Uterus (tissue), 4 donors: Measurements from ENCODE around the gene CKB. TPM values are rescaled to one million over a fixed set of nuclear protein-coding genes. Genes with fewer than 3 reads are reported as not detected.

Experiments used
- DNase-seq, 2 donors: peaks; one replicate each; pipeline ENCODE4 v3.0.0-alpha.2; 2019 to 2020
- H3K27ac ChIP-seq, 2 donors: fragments of 200-600 bp; sonication (generic); 1 replicate in 1 of 2; 2 replicates in 1 of 2; pipeline ENCODE4 v1.5.1; 2016 to 2018
- H3K27me3 ChIP-seq, 2 donors: fragments of 200-600 bp; sonication (generic); one replicate each; pipeline ENCODE4 v1.5.1; 2018 to 2019; ENCODE audit warnings: control low read depth in 1 of 2
- H3K36me3 ChIP-seq, 2 donors: fragments of 200-600 bp; sonication (generic); one replicate each; pipeline ENCODE4 v1.5.1; 2019; ENCODE audit warnings: control low read depth in 1 of 2
- H3K4me1 ChIP-seq, 2 donors: fragments of 200-600 bp; sonication (generic); one replicate each; pipeline ENCODE4 v1.5.1; 2018 to 2019; ENCODE audit warnings: control low read depth in 1 of 2
- H3K4me3 ChIP-seq, 2 donors: fragments of 200-600 bp; sonication (generic); 1 replicate in 1 of 2; 2 replicates in 1 of 2; pipeline ENCODE4 v1.5.1; 2018 to 2019; ENCODE audit warnings: mild to moderate bottlenecking in 1 of 2
- H3K9me3 ChIP-seq, 2 donors: fragments of 200-600 bp; sonication (generic); one replicate each; pipeline ENCODE4 v1.5.1; 2019; ENCODE audit warnings: control low read depth in 1 of 2
- POLR2A ChIP-seq, 2 donors: fragments of 450-650 bp; IDR thresholded peaks; one replicate each; pipeline ENCODE4 v1.6.1; 2016; ENCODE audit warnings: antibody characterized with exemption in 2 of 2, mild to moderate bottlenecking in 1 of 2, moderate library complexity in 1 of 2
- intact Hi-C: fragments of 100-400 bp; cut with DNase I; formaldehyde crosslinking; loops from one replicate; pipeline ENCODE4 v1.15.1; 2023; ENCODE audit warnings: low total_unique reads
- total RNA-seq, 4 donors: library from RNA; depleted of rRNA in 3 of 4; stranded (reverse); fragments of >200 nt in 3 of 4; gene quantifications; one replicate each; pipeline versions ENCODE4 v1.1.0 to v1.2.4, GENCODE V29; 2014 to 2023
- TF ChIP-seq, protein P1 (sequence below), 4 experiments: fragments of 200-600 bp in 2 of 4; fragments of 450-650 bp in 2 of 4; sonication (generic) in 2 of 4; IDR thresholded peaks; one replicate each; pipeline ENCODE4 v1.5.1; 2016 to 2019; ENCODE audit warnings: antibody characterized with exemption in 4 of 4, mild to moderate bottlenecking in 2 of 4, moderate library complexity in 1 of 4
- donor health status: DM: yes; HTN: yes; CAD: no.

Gene CKB
- total RNA-seq, 4 donors from 2014 or later, result 96.2 to 291 (median 218) TPM

DNA sequence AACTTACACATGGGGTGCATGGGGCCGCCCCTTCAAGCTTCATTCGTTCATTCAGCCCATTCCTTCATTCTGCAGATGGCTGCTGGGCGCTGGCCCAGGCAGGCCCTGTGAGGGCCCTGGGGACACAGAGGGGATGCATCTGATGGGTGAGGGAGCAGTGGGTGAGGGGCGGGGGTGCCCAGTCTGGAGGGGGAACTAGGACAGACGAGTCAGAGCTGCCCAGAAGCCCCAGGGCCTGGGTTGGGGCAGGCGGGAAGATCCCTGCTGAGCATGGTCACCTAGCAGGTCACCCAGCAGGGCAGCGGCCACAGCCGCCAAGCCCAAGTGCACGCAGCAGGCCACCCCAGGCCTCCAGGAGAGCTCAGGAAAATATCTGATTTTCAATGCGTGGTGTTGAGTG is 20.5 kb upstream of the CKB start:
- Histone ChIP-seq H3K9me3 (no peaks in the 10 kb centered on the region), H3K4me3 (no peak overlapping the region), H3K27me3 (no peaks in the 10 kb centered on the region), H3K27ac (peak overlapping the region; percentile 66 to 90), H3K4me1 (peaks cover 13 to 59% of the 10 kb centered on the region in 2 donors), H3K36me3 (no peaks in the 10 kb centered on the region)
- DNase-seq, result no peak
- no peak for TF ChIP-seq POLR2A (IDR thresholded peaks at IDR 0.05)
- TF ChIP-seq, protein P1, sequence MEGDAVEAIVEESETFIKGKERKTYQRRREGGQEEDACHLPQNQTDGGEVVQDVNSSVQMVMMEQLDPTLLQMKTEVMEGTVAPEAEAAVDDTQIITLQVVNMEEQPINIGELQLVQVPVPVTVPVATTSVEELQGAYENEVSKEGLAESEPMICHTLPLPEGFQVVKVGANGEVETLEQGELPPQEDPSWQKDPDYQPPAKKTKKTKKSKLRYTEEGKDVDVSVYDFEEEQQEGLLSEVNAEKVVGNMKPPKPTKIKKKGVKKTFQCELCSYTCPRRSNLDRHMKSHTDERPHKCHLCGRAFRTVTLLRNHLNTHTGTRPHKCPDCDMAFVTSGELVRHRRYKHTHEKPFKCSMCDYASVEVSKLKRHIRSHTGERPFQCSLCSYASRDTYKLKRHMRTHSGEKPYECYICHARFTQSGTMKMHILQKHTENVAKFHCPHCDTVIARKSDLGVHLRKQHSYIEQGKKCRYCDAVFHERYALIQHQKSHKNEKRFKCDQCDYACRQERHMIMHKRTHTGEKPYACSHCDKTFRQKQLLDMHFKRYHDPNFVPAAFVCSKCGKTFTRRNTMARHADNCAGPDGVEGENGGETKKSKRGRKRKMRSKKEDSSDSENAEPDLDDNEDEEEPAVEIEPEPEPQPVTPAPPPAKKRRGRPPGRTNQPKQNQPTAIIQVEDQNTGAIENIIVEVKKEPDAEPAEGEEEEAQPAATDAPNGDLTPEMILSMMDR (IDR thresholded peaks at IDR 0.05), result no peak
- intact Hi-C loops, result no loop called here

DNA sequence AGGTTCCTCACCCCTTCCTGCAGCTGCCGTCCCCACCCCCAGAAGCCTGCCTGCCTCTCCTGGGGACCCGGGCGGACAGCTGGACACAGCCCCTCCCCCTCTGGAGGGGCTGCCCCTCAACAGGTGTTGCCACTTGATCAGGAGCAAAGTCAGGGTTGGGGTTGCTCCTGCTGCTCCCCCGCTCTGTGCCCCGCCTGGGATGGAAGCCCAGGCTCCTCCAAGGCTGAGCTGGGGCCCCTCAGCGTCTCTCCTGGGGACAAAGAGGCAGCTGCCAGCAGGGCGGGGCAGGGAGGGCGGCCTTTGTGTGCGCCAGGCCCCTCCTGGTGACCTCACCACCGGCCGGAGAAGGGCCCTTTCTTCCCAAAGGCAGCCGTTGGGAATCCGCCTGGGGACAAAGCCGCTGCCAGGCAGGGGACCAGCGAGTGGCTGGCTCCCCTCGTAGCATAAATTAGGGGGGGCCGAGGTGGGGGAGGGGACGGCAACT is 20.0 kb upstream of the CKB start:
- DNase-seq, result peak in 1 of 2 donors; percentile 67
- Histone ChIP-seq H3K36me3 (no peaks in the 10 kb centered on the region), H3K27me3 (no peaks in the 10 kb centered on the region), H3K4me1 (peaks cover 13 to 59% of the 10 kb centered on the region in 2 donors), H3K27ac (peak overlapping the region; percentile 66 to 90), H3K4me3 (no peak overlapping the region), H3K9me3 (no peaks in the 10 kb centered on the region)
- intact Hi-C loops, result no loop called here
- TF ChIP-seq POLR2A (IDR thresholded peaks at IDR 0.05), result no peak
- TF ChIP-seq, protein P1 (IDR thresholded peaks at IDR 0.05), result no peak

DNA sequence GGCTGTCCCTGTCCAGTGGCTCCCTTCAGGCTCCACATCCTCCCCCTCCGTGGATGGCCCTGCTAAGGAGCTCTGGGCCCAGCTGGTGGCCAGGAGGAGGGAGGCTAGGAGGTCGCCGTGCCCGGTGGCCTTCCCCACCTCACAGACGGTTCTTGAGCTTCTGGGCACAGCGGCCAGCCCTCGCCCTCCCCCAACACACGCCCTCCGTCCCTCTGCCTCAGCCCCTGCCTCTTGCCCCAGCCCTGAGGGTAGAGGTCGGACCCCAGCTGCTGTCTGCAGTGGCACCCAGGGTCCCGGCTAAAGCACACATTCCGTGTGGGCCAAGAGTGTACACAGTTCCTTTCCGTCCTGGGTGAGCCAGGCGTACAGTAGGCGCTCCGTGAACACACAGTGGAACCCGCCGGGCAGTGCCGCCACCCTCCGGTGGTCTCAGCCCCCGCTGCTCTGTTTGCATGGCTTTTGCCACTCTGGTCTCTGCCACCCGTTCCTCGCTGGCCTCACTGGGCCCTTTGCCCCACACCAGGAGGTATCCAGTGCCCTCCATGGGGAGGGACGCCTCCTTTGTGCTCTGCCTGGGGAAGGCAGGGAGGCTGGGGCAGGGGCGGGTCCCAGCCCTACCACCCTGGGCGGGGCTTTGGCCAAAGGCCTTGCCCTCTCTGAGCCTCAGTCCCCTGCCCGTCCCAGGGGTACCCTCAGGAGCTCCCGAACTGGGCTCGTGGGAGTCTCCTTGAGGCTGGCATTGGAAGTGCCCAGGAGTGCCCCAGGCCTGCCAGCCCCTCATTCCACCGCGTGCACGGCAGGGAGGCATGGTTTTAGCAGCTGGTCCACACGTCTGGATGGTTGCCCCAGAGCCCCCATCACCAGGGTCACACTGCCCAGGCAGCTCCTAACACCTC is 19.3 kb upstream of the CKB start:
- intact Hi-C loops, result no loop called here
- H3K4me3 ChIP-seq, result no peak overlapping the region
- DNase-seq, result no peak

DNA sequence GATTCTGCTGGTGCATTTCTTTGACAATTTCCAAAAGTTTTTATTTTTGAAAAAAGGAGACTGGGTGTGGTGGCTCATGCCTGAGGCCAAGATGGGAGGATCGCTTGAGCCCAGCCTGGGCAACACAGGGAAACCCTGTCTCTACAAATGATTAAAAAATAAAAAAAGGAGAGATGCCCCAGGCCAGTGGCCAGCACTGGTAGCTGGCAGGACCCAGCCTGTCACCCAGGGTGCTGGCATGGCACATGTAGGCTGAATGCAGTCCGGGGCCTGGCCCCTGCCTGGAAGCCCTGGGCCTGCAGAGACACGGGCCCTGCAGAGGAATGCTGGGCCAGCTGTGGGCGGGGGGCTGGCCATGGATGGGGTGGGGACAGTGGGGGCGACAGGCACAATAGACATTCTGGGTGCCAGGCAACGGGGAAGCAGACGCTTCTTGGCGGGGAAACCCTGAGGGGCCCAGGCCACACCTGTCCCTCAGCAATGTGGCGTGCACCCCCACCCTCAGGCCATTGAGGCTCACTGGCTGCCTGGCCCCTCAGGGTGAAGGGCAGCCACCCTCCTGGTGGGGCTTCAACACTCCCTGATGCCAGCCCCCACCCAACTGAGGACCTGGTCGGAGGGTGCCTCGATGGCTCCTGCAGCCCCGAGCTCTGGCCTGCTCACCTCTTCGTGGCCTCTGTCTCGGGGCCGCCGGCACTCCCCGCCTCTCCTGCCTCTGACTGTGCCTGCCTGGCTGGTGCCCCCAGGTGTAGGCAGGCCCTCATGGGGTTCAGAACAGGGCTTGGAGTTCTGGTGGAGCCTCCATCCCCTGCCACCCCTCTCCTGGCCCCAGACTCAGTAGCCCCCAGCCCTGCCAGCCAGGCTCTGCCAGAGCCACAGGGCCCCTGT is 18.4 kb upstream of the CKB start:
- Histone ChIP-seq H3K9me3 (no peaks in the 10 kb centered on the region), H3K27me3 (no peaks in the 10 kb centered on the region), H3K4me3 (no peak overlapping the region), H3K36me3 (no peaks in the 10 kb centered on the region), H3K4me1 (peaks cover 13 to 59% of the 10 kb centered on the region in 2 donors), H3K27ac (peak overlapping the region; percentile 66 to 90)
- TF ChIP-seq, protein P1 (IDR thresholded peaks at IDR 0.05), result no peak
- no peak for TF ChIP-seq POLR2A (IDR thresholded peaks at IDR 0.05)
- DNase-seq, result no peak
- intact Hi-C loops, result no loop called here

More for the DNA sequence above, 19.3 kb upstream of the CKB start:
- Histone ChIP-seq H3K27me3 (no peaks in the 10 kb centered on the region), H3K4me1 (peaks cover 13 to 59% of the 10 kb centered on the region in 2 donors), H3K27ac (peak overlapping the region; percentile 66 to 90), H3K9me3 (no peaks in the 10 kb centered on the region), H3K36me3 (no peaks in the 10 kb centered on the region)
- TF ChIP-seq, protein P1 (IDR thresholded peaks at IDR 0.05), result no peak
- TF ChIP-seq POLR2A (IDR thresholded peaks at IDR 0.05), result no peak
